Hair follicle dermal papilla cell (primary cell): ENCODE measurements around the gene ZNF585A. TPM values are rescaled to one million over a fixed set of nuclear protein-coding genes. Genes with fewer than 3 reads are reported as not detected.

Experiments used
- total RNA-seq: library from RNA; depleted of rRNA; stranded (reverse); fragments of >200 nt; gene quantifications from 2 replicates; pipeline ENCODE4 v1.2.3, GENCODE V29; 2012

The ZNF585A gene
- 3.9 and 6.7 TPM in 2 replicates for total RNA-seq

GRCh38 chr19:37172368-37173366 is at the start of gene ZNF585A:
Gene ZNF585A (minus strand): TSS chr19:37172695. CDS start chr19:37169910, 2,785 bp downstream.

GRCh38 chr19:37217775-37218591 is 45.5 kb upstream of the ZNF585A start, which contains the start of gene ZNF383:
Gene ZNF383 (plus strand): TSS chr19:37218214. CDS start chr19:37230454, 12,240 bp downstream.

Other genes with a start within 250 kb of the ZNF585A start
- gene ZNF420, start 94.3 kb downstream of the ZNF585A start, total RNA-seq = 5.8 and 8.9 TPM in 2 replicates
- gene ZNF585B, start 37.8 kb upstream of the ZNF585A start, total RNA-seq = 25.7 and 32.1 TPM in 2 replicates
- 7.5 and 7.7 TPM in 2 replicates for gene ZNF383, start 45.5 kb upstream of the ZNF585A start, total RNA-seq
- 6.1 and 6.8 TPM in 2 replicates for gene ZNF527, start 198.4 kb upstream of the ZNF585A start, total RNA-seq